NCI-H774 (cell line): Measurements from ENCODE around the gene CPNE6.
A peak's percentile ranks its signal among the peaks of the same experiment; 100 is the strongest.
"Not testable (repeated sequence)": the region's sequence is repeated elsewhere in the genome, so short reads cannot be mapped to it uniquely, and the experiment has no call there.

Source experiments
- DNase-seq: peaks from one replicate; lab custom pipeline; 2025; lab: John Stamatoyannopoulos, UW

The CPNE6 gene

DNA sequence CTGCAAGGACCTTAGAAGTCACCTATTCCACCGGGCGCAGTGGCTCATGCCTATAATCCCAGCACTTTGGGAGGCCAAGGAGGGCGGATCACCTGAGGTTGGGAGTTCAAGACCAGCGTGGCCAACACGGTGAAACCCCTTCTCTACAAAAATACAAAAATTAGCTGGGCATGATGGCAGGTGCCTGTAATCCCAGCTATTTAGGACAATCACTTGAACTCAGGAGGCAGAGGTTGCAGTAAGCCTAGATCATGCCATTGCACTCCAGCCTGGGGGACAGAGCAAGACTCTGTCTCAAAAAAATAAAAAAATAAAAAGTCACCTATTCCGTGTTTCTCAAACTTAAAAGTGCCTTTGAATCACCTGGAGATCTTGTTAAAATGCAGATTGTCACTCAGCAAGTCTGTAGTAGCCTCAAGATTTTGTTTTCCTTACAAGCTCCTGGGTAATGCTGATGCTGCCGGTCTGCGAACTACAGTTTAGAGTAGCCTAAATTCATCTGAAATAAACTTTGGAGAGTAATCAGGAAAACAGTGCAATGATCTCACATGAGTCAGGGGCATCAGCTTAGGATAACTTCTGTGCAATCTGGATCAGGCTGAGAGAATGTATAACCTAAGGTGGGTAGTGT, 34.4 kb downstream of the CPNE6 start:
- DNase-seq: not testable (repeated sequence)

DNA sequence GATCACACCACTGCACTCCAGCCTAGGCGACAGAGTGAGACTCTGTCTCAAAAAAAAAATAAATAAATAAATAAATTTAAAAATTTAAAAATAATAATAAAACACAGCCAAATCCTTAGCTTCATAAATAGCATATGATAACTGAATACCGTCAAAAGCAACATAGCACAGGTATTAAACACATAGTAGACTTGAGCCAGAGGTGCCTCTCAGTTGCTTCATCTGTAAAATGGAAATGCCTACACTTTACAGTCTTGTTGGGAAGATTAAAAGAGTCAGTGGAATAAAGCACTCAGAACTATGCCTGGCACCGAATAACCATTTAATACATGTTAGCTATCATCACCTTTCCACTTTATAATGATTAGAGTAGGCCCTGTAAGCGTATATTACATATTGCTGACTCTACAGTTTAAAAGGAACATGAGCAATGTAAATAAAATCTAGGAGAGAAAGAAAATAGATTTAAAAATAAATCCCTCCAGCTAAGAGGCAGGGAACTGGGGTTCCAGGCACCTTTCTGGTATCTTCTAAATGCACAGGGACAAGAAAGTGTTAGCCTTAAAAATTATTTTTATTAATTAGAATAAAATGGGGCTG, 35.4 kb downstream of the CPNE6 start:
- DNase-seq: no peak

DNA sequence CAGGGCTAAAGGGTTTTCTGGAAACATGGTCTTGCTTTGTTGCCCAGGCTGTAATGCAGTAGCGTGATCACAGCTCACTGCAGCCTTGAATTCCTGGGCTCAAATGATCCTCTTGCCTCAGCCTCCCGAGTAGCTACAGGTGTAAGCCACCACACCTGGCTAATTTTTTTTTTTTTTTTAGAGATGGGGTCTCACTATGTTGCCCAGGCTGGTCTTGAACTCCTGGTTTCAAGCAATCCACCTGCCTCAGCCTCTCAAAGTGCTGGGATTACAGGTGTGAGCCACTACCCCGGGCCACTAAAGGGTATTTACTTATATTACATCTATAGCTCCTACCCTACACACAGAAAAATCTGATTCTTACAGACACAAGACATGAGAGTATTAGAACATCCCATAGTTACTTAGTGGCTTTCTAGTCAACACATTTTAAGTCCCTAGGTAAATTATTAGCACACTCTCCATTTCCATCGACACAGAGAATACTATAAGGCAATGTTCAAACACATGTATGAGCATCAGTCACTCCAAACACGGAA, 37.0 kb downstream of the CPNE6 start:
- no peak for DNase-seq

DNA sequence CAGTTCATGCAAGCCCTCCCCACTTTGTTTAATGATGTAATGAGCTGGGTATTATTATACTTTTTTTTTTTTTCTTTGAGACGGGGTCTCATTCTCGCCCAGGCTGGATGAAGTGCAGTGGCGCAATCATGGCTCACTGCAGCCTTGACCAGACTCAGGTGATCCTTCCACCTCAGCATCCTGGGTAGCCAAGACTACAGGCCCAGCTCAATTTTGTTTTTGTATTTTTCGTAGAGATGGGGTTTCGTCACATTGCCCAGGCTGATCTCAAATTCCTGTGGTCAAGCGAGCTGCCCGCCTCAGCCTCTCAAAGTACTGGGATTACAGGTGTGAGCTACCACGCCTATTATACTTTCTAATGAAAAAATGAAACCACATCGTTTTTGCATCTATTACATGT, 38.7 kb downstream of the CPNE6 start:
- no peak for DNase-seq

DNA sequence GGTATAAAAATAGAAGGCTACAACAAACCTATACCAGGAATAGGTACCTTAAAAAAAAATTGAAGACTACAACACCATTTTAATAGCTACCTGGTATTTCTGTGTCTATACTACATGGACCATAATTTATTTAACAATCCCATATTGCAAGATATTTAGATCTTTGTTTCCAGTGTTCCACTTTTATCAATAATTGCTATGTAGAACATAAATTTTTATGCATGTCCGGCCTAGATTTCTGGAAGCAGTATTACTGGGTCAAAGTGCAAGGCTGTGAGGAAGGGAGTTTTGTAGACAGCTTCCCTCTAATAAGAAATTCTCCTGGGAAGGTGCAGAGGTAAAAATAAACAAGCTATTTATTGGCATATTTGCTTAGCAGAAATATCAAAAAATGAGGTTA, 39.2 kb downstream of the CPNE6 start:
- no peak for DNase-seq

DNA sequence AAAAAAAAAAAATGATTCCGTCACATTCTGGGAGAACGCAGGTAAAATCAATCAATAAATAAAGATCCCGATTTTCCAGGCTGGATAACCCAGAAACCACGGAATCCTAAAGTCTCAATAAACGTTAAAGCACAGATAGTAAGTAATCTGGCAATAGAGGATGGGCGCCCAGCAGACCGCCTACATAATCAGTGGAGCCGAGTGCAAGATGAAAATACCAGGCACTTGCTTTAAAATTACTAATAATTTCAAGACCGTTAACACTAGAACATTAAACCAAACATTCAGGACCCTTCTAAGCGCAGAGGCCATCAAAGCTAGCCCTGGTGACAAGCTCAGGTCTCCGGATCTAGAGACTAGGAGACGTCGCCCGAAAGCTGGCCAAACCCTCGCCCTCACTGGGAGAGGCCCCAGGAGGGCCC, 42.0 kb downstream of the CPNE6 start:
- DNase-seq: no peak

DNA sequence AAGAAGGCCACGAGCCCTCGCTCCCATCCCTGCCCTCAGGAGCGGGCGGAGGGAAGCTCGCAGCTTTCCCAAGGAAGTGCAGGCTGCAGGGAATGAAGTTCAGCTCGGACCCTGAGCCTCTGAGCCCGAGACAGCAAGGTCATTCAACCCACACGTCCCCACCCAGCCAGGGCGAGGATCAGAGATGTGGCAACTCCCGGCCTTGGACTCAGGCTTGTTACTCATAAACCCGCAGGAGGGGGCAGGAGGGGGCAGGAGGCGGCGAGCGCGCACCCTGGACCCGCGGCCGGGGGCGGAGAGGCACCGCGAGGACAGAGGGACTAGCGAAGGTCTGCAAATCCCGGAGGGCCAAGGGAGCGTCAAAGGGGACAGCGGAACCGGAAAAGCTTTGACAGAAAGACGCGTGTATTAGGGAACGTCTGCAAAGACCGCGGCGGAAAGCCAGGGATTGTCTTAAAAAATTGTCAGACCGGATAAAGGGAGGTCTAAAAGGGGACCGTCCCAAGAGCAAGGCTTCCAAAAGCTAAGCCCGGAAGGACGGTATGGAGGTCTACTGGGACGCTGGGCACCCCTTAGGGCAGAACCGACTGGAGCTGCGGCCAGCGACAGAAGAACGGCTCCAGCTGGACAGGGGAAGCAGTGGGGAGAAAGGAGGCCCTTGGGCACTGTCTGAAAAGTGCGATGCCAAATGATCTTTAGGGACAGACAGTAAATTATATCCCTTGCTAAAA, 42.6 kb downstream of the CPNE6 start:
- peak; percentile 79 for DNase-seq

DNA sequence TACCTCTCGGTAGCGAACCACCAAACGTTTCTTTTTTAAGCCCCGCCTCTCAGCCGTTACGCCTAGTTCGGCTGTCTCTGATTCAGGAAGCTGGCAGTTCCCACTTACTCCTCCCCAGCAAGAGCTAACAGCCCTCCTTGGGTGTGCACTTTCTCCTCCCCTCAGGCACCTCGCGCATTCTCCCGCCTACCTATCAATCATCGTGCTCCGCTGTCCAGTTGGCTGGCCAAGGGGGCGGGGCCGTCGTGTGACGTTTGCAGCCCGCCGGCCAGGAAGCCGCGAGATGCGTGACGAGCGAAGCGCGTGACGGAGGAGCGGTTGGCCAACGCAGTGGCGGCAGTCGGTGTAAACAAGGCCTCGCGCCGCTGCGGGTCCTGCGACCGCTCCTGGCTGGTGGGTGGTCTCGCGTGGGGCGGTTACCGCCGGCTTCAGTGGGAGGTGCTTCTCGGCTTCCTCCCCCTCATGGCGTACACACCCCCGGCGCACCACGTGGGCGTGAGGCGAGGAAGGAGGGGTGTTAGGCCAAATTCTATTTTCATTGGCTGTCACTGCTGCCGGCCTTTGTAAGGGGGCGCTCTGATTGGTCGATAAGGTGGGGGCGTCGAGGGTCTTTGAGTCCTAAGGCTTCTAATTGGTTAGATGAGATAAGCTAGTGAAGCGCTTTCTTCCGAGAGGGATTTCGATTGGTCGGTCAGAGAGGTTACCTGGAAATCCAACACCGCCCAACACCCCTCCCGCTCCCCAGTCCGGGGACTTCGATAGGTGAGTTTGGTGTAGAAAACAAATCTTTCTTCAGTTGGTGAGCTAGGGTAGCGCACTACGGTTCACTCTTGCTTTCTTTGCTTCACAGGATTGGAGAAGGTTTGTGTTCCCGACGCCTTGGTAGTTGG, 43.4 kb downstream of the CPNE6 start, which contains the start of the genes DCAF11 and NRL:
DCAF11 (plus strand) TSS at position 246 of the 890 bp plus-strand sequence. CDS start 818 bp downstream, outside the sequence.
NRL (minus strand) TSS at position 418 of the 890 bp plus-strand sequence. CDS start 32,101 bp downstream, outside the sequence.
- DNase-seq: peak; percentile 99

DNA sequence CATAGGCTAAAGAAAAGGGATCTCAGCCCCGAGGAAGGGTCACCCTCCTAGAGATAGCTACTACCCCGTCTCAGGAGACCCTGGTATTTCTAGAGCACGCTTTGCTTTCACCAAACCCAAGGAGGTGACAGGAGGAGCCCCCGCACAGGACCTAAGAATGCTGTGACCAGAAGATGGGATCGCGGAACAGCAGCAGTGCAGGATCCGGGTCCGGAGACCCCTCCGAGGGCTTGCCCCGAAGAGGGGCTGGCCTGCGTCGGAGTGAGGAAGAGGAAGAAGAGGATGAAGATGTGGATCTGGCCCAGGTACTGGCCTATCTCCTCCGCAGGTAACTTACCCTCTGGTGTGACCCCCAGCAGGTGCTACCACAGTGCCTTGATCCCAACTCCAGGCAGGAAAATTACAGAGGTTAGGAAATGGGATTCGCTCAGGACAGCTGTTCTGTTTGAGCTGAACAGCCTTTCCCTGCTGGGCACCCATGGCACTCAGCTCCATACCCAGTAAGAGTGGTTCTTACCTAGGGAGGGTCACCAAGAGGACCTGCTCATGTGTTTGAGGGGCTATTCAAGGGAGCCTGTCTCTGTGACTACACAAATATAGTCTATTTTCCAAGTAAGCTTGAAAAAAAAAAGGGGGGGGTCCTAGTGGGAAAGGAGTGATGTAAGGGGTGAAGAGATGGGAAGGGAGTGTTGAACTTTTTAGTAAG, 44.2 kb downstream of the CPNE6 start:
- no peak for DNase-seq

DNA sequence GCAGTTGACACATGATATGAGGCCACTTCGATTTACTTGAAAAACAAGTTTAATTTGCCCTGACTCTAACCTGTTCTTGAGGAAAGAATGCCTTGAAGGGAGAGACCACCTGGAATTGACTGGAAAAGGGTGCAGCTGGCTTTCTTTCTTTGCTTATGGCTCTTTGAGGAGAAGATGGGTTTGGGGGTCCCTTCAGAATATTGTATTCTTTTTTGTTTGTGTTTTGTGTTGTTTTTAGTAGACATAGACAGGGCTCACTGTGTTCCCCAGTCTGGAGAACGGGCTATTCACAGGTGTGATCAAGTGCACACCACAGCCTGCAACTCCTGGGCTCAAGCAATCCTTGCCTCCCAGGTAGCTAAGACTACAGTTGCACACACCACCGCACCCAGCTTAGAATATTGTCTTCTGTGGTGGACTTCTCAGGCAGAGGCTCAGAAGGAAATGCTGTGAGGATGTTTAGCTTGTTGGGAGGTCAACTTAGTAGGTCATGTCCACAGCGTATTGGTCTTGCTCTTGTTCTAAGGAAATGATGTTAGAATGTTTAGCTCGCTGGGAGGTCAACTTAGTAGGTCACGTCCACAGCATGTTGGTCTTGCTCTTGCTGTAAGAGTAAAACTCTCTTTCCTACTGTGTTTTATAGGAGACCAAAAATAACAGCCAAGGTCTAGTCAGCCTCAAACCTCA, 44.9 kb downstream of the CPNE6 start:
- no peak for DNase-seq

DNA sequence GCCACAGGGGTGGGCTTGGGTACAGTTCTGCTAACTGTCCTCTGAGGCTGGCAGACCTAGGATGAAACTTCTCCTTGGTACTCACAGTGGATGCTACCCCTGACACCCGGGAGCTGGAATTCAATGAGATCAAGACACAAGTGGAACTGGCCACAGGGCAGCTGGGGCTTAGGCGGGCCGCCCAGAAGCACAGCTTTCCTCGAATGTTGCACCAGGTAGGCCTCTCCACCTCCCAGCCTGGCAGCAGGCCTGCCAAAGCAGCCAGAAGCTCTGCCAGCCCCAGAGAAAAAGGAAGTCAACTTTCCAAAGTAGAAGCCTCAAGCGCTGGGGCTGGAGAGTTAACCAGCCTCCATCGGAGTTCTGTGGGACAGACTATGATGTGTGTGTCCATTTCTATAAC, 45.8 kb downstream of the CPNE6 start:
- DNase-seq: no peak

DNA sequence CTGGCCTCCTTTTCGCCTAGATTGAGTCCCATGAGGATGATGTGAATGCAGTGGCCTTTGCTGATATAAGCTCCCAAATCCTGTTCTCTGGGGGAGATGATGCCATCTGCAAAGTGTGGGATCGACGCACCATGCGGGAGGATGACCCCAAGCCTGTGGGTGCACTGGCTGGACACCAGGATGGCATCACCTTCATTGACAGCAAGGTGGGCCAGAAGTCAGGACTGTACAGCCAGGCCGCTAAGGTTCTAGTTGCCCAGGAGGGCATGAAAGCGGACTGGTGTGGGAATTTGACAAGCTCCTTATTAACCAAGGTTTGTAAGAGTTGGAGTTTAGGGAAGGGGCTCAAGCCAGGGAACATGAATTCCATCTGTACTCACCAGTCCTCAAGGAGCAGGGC, 48.3 kb downstream of the CPNE6 start:
- no peak for DNase-seq

DNA sequence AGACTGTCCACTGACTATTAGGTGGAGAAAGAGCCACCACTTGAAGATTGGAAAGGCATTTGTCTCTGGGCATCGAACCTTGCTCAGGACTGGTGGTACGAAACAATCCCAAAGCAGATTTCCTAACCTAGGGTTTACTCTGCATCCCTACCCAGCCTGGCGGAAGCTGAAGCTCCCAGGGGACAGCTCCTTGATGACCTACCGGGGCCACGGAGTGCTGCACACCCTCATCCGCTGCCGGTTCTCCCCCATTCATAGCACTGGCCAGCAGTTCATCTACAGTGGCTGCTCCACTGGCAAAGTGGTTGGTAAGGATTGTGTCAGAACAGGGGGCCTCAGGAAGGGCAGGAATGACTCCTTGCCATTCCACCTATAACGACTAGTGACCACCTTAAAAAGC, 49.8 kb downstream of the CPNE6 start:
- no peak for DNase-seq

DNA sequence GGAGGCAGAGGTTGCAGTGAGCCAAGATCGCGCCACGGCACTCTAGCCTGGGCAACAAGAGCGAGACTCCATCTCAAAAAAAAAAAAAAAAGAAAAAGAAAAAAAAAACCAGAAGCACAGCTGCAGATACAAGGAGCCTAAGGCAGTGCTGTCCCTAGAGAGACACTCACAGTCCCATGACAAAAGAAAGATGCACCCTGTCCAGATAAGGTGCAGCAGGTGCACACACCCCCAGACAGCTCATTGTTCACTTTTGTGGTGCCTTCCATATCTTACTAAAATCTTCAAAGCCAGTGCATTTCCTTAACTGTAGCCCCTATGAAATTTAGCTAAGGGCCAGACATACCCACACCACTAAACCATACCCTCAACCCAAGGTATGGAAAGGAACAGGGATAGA, 51.1 kb downstream of the CPNE6 start:
- no peak for DNase-seq

DNA sequence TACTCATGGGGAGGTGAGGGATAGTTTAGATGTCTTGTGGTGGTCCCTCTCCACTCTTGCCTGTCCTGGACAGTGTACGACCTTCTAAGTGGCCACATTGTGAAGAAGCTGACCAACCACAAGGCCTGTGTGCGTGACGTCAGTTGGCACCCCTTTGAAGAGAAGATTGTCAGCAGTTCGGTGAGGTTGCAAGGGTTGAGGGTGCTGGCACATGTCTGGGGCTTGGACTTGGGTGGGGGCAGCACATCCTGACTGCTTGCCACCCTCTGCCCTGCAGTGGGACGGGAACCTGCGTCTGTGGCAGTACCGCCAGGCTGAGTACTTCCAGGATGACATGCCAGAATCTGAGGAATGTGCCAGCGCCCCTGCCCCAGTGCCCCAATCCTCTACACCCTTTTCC, 51.5 kb downstream of the CPNE6 start:
- no peak for DNase-seq

DNA sequence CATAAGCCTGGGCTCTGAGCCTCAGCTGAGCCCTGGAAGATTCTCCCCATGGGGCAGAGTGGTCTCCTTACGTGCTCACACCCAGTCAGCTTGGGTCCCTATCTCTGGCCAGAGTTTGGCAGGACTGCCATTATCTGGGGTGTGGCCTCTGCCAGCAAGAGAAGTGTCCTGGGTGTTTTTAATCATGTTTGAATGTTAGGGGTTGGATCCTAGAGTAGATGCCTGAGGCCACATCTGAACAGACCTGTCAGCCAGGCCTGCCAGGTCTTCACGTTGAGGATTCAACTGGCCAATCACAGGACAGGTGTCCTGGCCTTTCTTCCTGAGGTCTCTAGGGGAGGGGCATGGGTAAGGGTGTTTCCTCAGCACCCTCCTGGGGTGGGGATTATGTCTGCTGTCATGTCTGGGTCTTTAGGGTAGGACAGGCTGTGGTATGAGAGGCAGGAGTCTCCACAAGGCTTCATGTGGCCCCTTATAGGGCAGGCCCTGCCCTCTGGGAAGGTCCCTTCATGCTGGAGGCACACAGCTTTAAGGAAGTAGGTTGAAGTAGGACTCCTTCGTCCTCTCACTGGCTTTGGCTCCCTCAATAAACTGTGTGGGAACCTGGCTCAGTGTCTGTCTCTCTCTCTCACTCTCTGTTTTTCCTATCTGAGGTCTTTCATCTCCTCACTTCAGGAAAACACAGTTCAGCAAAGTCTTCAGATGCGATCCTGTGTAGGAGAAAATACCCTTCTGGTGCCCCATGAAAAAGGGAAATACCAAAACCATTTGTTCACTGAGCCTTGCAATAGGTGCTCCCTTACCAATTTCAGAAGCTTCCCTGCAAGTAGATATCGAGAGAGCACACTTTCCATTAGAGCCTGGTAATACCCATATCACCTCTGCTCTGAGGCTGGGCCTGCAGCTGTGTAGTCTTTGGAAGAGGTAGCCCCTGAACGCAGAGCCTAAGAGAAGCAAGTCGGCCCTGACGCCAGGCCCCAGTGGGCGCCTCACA, 52.4 kb downstream of the CPNE6 start:
- DNase-seq: no peak

DNA sequence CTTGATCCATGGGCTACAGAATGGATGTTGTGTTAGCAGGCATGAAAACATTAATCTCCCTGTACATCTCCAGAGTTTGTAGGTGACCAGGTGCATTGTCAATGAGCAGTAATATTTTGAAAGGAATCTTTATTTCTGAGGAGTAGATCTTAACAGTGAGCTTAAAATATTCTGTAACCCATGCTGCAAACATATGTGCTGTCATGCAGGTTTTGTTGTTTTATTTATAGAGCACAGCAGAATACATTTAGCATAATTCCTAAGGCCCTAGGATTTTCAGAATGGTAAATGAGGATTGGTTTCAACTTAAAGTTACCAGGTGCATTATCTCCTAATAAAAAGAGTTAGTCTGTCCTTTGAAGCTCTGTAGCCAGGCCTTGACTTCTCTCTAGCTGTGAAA, 55.6 kb downstream of the CPNE6 start:
- no peak for DNase-seq

DNA sequence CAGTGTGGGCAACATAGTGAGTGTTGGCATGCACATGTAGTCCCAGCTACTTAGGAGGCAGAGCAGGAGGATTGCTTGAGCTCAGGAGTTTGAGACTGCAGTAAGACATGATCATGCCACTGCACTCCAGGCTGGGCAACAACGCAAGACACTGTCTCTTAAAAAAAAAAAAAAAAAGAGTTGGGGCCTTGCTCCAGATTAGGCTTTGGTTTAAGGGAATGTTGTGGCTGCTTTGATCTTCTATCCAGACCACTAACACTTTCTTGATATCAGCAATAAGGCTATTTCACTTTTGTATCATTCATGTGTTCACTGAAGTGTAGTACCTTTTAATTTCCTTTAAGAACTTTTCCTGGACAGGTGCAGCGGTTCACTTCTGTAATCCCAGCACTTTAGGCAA, 56.3 kb downstream of the CPNE6 start:
- DNase-seq: no peak
